OCI-LY7 (cell line): ENCODE measurements around the gene ANKRD33B. TPM values are rescaled to one million over a fixed set of nuclear protein-coding genes. Genes with fewer than 3 reads are reported as not detected.

Experiments
- BruUV-seq: library from RNA; stranded (reverse); fragments of 400-500 nt; replicated peaks from 2 replicates; lab custom pipeline; 2021; lab: Mats Ljungman, UMichigan
- CTCF ChIA-PET: fragments of 300-600 bp; sonication (Branson Sonifier 250); formaldehyde crosslinking; loops from one replicate; lab custom pipeline; 2022; ENCODE audit warnings: antibody characterized with exemption; ENCODE audit not compliant: unreplicated experiment; lab: Charles Lee
- POLR2A ChIA-PET: fragments of 300-600 bp; sonication (Branson Sonifier 250); formaldehyde crosslinking; loops from one replicate; lab custom pipeline; 2022; ENCODE audit warnings: antibody characterized with exemption; lab: Charles Lee
- DNase-seq: peaks from one replicate; pipeline ENCODE4 v3.0.0-alpha.2; 2015; ENCODE audit warnings: low spot score
- H2AFZ ChIP-seq: fragments of 200-600 bp; sonication (generic), shearing (Covaris generic); 2 replicates; pipeline ENCODE4 v1.6.1; 2014; ENCODE audit warnings: mild to moderate bottlenecking, antibody characterized with exemption, low read length, moderate library complexity
- H3K27ac ChIP-seq: fragments of 200-600 bp; sonication (generic); 2 replicates; pipeline ENCODE4 v1.5.1; 2014; ENCODE audit warnings: mixed run types, low read depth, mild to moderate bottlenecking, moderate library complexity, low read length, inconsistent platforms; ENCODE audit not compliant: poor library complexity, severe bottlenecking
- H3K36me3 ChIP-seq: fragments of 200-600 bp; sonication (generic); 2 replicates; pipeline ENCODE4 v1.6.1; 2014; ENCODE audit warnings: mild to moderate bottlenecking, antibody characterized with exemption, low read length, moderate library complexity, mixed read lengths; ENCODE audit not compliant: insufficient read depth
- H3K4me1 ChIP-seq: fragments of 200-600 bp; sonication (generic); 2 replicates; pipeline ENCODE4 v1.5.1; 2014; ENCODE audit warnings: mild to moderate bottlenecking, low read length; ENCODE audit not compliant: insufficient read depth, poor library complexity, severe bottlenecking
- H3K4me2 ChIP-seq: fragments of 200-600 bp; sonication (generic); 2 replicates; pipeline ENCODE4 v1.6.1; 2014; ENCODE audit warnings: mild to moderate bottlenecking, low read length
- H3K4me3 ChIP-seq: fragments of 200-600 bp; sonication (generic); 2 replicates; pipeline ENCODE4 v1.5.1; 2014; ENCODE audit warnings: mild to moderate bottlenecking, low read depth, low read length; ENCODE audit not compliant: poor library complexity, severe bottlenecking
- H3K79me2 ChIP-seq: fragments of 200-600 bp; sonication (generic); 2 replicates; pipeline ENCODE4 v1.6.1; 2016; ENCODE audit warnings: low read depth, mild to moderate bottlenecking, low read length, moderate library complexity, mixed read lengths; ENCODE audit not compliant: insufficient read depth
- H3K9me2 ChIP-seq: fragments of 200-600 bp; sonication (generic); 2 replicates; pipeline ENCODE4 v1.6.1; 2016; ENCODE audit warnings: mild to moderate bottlenecking, low read length, mixed read lengths; ENCODE audit not compliant: insufficient read depth
- H3K9me3 ChIP-seq: fragments of 200-600 bp; sonication (generic); 2 replicates; pipeline ENCODE4 v1.6.1; 2014; ENCODE audit warnings: mild to moderate bottlenecking, mixed run types, low read length, mixed read lengths
- H4K20me1 ChIP-seq: fragments of 200-600 bp; sonication (generic); 2 replicates; pipeline ENCODE4 v1.6.1; 2014; ENCODE audit warnings: mild to moderate bottlenecking, antibody characterized with exemption, low read length, moderate library complexity, mixed read lengths; ENCODE audit not compliant: insufficient read depth
- CTCF ChIP-seq: fragments of 200-600 bp; sonication (generic); conservative IDR thresholded peaks from 2 replicates; pipeline ENCODE4 v1.5.1; 2014; ENCODE audit warnings: mild to moderate bottlenecking, antibody characterized with exemption, low read length, moderate library complexity, mixed read lengths
- EZH2phosphoT487 ChIP-seq: fragments of 200-600 bp; sonication (generic); IDR thresholded peaks from 2 replicates; pipeline ENCODE4 v1.6.1; 2018; ENCODE audit warnings: low read depth, borderline replicate concordance, mild to moderate bottlenecking, mixed run types, antibody characterized with exemption, low read length, moderate library complexity, mixed read lengths
- intact Hi-C: fragments of 100-400 bp; cut with micrococcal nuclease; formaldehyde crosslinking; loops from one replicate; pipeline ENCODE4 v1.10.0; 2022; ENCODE audit not compliant: unreplicated experiment
- total RNA-seq, 2 experiments: library from RNA; depleted of rRNA in 1 of 2; stranded (reverse); fragments of >200 nt in 1 of 2; shearing (Covaris generic) in 1 of 2; gene quantifications; 2 replicates each; pipeline ENCODE4 v1.2.3, GENCODE V29; 2014 to 2022

The ANKRD33B gene
- total RNA-seq, 2 experiments from 2014 or later, result 5.6 to 11.4 TPM

GRCh38 chr5:10552183-10553143 lies 11.4 kb upstream of the ANKRD33B start:
- CTCF ChIA-PET, result no interaction called here
- Histone ChIP-seq H3K4me2 (peak overlapping the region; percentile 52), H3K36me3 (no peaks in the 10 kb centered on the region), H3K27ac (peak overlapping the region; percentile 27), H3K4me1 (peaks cover 32% of the 10 kb centered on the region), H3K79me2 (no peaks in the 10 kb centered on the region), H4K20me1 (no peaks in the 10 kb centered on the region), H2AFZ (peak overlapping the region; percentile 80), H3K9me3 (no peaks in the 10 kb centered on the region), H3K9me2 (no peaks in the 10 kb centered on the region), H3K4me3 (no peak overlapping the region)
- intact Hi-C loops, result no loop called here
- DNase-seq, result peak; percentile 77
- TF ChIP-seq EZH2phosphoT487 (no peak), CTCF (no peak)
- no TSS peak for BruUV-seq
- POLR2A ChIA-PET, result interaction anchor here (1.7 to 1.9 kb wide), 2 partner anchors 8 to 10 kb away, joined by 7 read pairs; no protein-coding TSS in a partner anchor

GRCh38 chr5:10553476-10553875 lies 10.4 kb upstream of the ANKRD33B start:
- peaks cover 37% of the 10 kb centered on the region for H3K4me1 ChIP-seq
- no peak for DNase-seq
- POLR2A ChIA-PET, result no interaction called here
- intact Hi-C loops, result no loop called here
- no peaks in the 10 kb centered on the region for H4K20me1 ChIP-seq
- no peaks in the 10 kb centered on the region for H3K9me3 ChIP-seq
- H3K36me3 ChIP-seq, result no peaks in the 10 kb centered on the region
- H2AFZ ChIP-seq, result no peak overlapping the region
- no peak overlapping the region for H3K4me2 ChIP-seq
- no peak overlapping the region for H3K4me3 ChIP-seq
- BruUV-seq, result no TSS peak
- H3K79me2 ChIP-seq, result no peaks in the 10 kb centered on the region
- TF ChIP-seq CTCF, result no peak
- no peak for TF ChIP-seq EZH2phosphoT487
- CTCF ChIA-PET, result no interaction called here
- H3K9me2 ChIP-seq, result no peaks in the 10 kb centered on the region
- H3K27ac ChIP-seq, result no peak overlapping the region

GRCh38 chr5:10555277-10555684 lies 8.6 kb upstream of the ANKRD33B start:
- TF ChIP-seq EZH2phosphoT487 (no peak), CTCF (no peak)
- peaks cover 37% of the 10 kb centered on the region for H3K4me1 ChIP-seq
- no peak overlapping the region for H3K27ac ChIP-seq
- no peaks in the 10 kb centered on the region for H3K9me3 ChIP-seq
- H3K4me2 ChIP-seq, result no peak overlapping the region
- CTCF ChIA-PET, result no interaction called here
- intact Hi-C loops, result no loop called here
- H2AFZ ChIP-seq, result no peak overlapping the region
- H3K4me3 ChIP-seq, result no peak overlapping the region
- DNase-seq, result no peak
- no TSS peak for BruUV-seq
- no peaks in the 10 kb centered on the region for H4K20me1 ChIP-seq
- no peaks in the 10 kb centered on the region for H3K9me2 ChIP-seq
- POLR2A ChIA-PET, result no interaction called here
- H3K36me3 ChIP-seq, result no peaks in the 10 kb centered on the region
- no peaks in the 10 kb centered on the region for H3K79me2 ChIP-seq
